C4-2B (cell line): ENCODE measurements around the gene CYLD.
A peak's percentile ranks its signal among the peaks of the same experiment; 100 is the strongest.

Experiments
- H3K27ac ChIP-seq: fragments of 450-650 bp; 2 replicates; pipeline ENCODE4 v1.5.1; 2017
- ZFX ChIP-seq: fragments of 450-650 bp; IDR thresholded peaks from 2 replicates; pipeline ENCODE4 v1.6.1; 2017
- TF ChIP-seq, protein P1 (sequence below): fragments of 450-650 bp; conservative IDR thresholded peaks from 2 replicates; pipeline ENCODE4 v1.5.1; 2017; ENCODE audit warnings: mild to moderate bottlenecking

The CYLD gene

DNA sequence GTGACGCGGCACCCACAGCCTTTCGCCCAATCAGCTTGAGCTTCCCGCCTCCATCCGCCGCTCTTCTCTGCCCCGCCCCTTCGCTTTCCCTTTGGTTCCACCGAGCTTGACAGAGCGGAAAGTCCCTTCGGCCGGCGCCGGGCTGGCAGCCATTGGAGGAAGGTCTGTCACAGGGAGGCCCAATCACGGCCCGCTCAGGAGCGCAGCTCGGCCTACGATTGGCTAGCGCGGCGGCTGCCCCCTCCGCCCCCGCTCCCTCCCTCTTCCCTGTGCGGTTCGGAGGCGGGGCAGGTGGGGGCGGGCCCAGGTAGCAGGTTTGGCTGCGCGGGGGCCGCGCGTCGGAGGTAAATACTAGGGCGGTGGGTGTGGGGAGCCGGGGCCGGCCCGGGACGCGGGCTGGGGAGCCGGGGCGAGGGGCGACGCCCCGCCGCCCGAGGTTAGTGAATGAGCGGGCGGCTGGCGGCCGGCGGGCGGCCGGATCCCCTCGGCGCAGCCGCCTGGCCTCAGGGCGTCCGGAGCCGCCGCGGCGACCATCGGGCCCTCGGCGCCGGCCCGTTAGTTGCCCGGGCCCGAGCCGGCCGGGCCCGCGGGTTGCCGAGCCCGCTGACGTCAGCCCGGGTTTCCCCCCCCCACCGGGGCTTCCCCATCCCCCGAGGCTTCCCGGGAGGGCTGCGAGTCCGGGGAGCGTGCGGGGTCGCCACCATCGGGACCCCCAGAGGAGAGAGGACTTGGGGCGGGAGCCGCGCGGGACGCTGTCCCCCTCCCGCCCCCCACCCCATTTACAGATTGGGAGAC, at the start of gene CYLD:
CYLD (plus strand) TSS at position 306 of the 795 bp plus-strand sequence. CDS start 7,613 bp downstream, outside the sequence.
- peak within 1 kb of the TSS; percentile 57 for H3K27ac ChIP-seq

DNA sequence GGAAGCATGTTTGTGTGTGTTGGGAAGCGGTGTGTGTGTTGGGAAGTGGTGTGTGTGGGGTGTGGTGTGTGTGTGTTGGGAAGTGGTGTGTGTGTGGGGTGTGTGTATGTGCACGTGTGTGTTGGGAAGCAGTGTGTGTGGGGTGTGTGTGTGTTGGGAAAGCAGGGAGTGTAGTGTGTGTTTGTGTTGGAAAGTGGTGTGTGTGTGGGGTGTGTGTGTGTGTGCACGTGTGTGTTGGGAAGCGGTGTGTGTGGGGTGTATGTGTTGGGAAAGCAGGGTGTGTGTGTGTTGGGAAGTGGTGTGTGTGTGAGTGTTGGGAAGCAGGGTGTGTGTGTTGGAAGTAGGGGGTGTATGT, 49.3 kb upstream of the CYLD start:
- TF ChIP-seq, protein P1, sequence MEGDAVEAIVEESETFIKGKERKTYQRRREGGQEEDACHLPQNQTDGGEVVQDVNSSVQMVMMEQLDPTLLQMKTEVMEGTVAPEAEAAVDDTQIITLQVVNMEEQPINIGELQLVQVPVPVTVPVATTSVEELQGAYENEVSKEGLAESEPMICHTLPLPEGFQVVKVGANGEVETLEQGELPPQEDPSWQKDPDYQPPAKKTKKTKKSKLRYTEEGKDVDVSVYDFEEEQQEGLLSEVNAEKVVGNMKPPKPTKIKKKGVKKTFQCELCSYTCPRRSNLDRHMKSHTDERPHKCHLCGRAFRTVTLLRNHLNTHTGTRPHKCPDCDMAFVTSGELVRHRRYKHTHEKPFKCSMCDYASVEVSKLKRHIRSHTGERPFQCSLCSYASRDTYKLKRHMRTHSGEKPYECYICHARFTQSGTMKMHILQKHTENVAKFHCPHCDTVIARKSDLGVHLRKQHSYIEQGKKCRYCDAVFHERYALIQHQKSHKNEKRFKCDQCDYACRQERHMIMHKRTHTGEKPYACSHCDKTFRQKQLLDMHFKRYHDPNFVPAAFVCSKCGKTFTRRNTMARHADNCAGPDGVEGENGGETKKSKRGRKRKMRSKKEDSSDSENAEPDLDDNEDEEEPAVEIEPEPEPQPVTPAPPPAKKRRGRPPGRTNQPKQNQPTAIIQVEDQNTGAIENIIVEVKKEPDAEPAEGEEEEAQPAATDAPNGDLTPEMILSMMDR = no peak
- TF ChIP-seq ZFX = no peak

More for the DNA sequence above, at the start of gene CYLD:
- peak; percentile 59 for TF ChIP-seq ZFX
- TF ChIP-seq, protein P1 = no peak

DNA sequence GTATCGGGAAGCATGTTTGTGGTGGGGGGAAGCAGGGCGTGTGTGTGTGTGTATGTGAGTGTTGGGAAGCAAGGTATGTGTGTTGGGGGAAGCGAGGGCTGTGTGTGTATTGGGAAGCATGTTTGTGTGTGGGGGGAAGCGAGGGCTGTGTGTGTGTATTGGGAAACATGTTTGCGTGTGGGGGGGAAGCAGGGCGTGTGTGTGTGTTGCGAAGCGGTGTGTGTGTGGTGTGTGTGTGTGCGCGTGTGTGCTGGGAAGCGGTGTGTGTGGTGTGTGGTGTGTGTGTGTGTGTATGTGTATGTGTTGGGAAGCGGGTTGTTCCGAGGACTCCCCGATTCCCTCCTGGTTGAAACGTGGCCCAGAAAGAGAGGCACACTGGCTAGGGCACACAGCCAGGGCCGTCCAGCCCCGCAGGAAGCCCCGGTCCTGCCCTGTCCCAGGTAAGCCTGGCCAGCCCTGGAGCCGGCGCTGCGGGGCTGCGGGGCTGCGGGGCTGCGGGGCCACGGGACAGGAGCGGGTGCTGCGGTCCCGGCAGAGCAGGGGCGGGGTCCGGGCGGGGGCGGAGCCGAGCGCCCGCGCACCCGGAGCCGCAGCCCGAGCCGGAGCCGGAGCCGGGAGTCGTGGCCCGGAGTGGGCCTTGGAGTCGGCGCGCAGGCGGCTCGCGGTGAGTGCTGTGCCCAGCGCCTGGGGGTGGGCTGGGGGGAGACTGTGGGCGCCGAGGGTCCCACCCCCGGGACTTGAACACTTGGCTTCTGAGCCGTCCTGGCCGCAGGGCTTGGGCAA, 48.7 kb upstream of the CYLD start, which contains the start of gene NOD2:
NOD2 (plus strand) TSS at position 608 of the 783 bp plus-strand sequence. CDS start 5,890 bp downstream, outside the sequence.
- peak within 1 kb of the TSS; percentile 35; the same call in 1 of the 2 replicates for H3K27ac ChIP-seq
- TF ChIP-seq, protein P1 = no peak
- TF ChIP-seq ZFX = no peak

More for the DNA sequence above, 49.3 kb upstream of the CYLD start:
- no peak overlapping the region for H3K27ac ChIP-seq

DNA sequence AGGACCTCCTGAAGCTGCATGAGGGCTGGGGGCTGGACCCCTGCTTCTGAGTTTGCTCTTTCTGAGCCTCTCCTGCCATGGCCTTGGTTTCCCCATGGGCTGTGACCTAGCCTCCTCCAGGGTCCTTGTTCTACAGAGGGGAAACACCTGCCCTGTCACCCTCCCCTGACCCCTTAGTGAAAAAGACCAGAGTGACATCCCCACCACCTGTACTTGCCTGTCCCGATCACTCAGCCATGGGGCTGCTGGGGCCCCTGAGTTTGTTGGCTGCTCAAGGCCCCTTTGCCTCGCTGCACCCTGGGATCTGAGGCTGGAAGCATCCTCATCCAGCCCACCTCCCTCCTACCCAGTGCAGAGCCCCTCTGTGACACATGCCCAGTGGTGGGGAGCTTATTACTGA, 47.7 kb upstream of the CYLD start:
- TF ChIP-seq, protein P1 = no peak
- no peak for TF ChIP-seq ZFX

DNA sequence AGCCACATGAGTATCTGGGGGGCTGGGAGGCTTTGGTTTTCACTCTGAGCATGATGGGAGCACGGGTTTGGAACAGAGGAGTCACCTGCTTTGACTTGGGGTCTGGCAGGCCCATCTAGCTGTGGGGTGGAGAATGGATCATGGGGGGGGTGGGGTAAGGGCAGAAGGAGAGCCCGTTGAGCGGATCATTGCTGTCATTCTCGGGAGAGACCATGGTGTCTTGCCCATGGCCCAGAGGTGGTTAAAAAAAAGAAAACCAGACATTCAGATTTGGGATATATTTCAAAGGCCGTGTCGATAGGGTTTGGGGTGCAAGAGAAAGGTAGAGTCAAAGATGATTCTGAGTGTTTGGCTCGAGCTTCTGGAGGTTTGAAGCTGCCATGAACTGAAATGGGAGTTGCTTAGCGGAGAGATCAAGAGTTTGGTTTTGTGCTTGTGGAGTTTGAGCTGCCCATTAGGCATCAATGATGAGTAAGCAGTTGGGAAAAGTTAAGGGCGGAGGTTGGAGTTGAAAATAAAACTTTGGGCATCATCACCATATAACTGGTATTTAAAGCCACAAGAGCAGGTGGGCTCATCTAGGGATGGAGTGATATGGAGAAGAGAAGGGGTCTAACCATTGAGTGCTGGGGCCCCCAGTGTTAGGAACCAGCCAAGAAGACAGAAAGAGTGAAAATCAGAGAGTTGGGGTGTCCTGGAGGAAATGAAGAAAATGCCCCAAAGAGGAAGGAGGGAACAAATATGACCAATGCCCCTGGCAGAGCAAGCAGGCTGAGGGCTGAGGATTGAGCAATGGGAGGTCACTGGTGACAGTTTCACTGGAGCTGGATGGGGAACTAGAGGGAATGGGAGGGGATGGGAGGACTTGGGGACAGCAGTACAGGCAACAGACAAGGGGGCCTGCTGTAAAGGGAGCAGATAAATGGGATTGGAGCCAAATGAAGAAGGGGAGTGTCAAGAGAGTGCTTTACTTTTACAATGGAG, 46.6 kb upstream of the CYLD start:
- no peak for TF ChIP-seq ZFX
- TF ChIP-seq, protein P1 = no peak
- H3K27ac ChIP-seq = no peak overlapping the region

More for the DNA sequence above, 47.7 kb upstream of the CYLD start:
- H3K27ac ChIP-seq = no peak overlapping the region

DNA sequence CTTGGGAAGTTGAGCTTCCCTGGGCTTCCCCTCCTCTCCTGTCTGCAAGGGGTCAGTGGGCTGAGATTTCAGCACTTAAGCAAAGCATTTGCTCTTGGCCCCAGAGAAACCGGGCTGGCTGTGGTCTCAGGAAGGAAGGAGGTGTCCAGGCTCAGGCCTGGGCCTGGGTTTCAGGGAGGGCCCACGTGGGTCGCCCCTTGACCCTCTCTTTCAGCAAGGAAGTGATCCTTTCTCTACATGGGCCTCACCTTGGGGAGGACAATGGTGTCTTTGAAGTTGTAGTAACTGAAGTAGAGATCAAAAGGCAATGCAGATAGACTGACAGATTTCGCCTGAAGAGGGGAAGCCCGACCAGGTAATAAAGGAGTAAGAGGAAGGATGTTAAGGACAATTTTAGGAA, 45.8 kb upstream of the CYLD start:
- H3K27ac ChIP-seq = no peak overlapping the region
- TF ChIP-seq, protein P1 = no peak
- no peak for TF ChIP-seq ZFX
